Sigmoid colon (tissue), 4 donors: ENCODE results near the gene PCSK5.

ENCODE experiments used
- POLR2AphosphoS5 ChIP-seq, 4 donors: sonication (generic); formaldehyde crosslinking; IDR thresholded peaks; one replicate each; pipeline ENCODE4 v1.6.1; 2017; ENCODE audit warnings: antibody characterized with exemption in 4 of 4
- TF ChIP-seq, protein P1 (sequence below), 4 experiments: fragments of 450-650 bp in 3 of 4; fragments of 200-600 bp in 1 of 4; IDR thresholded peaks; one replicate each; pipeline ENCODE4 v1.5.1; 2016 to 2019; ENCODE audit warnings: antibody characterized with exemption in 4 of 4, mild to moderate bottlenecking in 3 of 4, moderate library complexity in 2 of 4

DNA sequence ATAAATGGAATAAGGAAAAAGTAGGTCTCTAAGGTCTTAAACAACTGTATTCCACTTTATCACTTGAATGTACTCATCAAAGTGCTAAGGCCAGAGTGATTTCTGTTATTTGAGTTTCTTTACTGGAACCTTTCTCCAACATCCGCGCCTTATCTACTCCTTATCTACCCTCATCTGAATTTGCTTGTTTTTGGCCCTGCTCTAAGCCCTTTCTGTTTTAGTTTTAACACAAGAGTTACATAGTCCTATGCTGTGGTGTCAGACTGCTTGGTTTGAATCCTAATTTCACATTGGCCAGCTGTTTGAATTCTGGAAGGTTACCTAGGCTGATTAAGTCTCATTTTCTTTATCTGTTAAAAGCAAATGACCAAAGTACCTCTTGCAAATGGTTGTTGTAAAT is 128.3 kb downstream of the PCSK5 start:
- TF ChIP-seq, protein P1, sequence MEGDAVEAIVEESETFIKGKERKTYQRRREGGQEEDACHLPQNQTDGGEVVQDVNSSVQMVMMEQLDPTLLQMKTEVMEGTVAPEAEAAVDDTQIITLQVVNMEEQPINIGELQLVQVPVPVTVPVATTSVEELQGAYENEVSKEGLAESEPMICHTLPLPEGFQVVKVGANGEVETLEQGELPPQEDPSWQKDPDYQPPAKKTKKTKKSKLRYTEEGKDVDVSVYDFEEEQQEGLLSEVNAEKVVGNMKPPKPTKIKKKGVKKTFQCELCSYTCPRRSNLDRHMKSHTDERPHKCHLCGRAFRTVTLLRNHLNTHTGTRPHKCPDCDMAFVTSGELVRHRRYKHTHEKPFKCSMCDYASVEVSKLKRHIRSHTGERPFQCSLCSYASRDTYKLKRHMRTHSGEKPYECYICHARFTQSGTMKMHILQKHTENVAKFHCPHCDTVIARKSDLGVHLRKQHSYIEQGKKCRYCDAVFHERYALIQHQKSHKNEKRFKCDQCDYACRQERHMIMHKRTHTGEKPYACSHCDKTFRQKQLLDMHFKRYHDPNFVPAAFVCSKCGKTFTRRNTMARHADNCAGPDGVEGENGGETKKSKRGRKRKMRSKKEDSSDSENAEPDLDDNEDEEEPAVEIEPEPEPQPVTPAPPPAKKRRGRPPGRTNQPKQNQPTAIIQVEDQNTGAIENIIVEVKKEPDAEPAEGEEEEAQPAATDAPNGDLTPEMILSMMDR (IDR thresholded peaks at IDR 0.05): no peak
- no peak for TF ChIP-seq POLR2AphosphoS5 (IDR thresholded peaks at IDR 0.05)
